GM19351 (cell line): Measurements from ENCODE around the gene RABGAP1L.
A peak's percentile ranks its signal among the peaks of the same experiment; 100 is the strongest.
"Not testable (repeated sequence)": the region's sequence is repeated elsewhere in the genome, so short reads cannot be mapped to it uniquely, and the experiment has no call there.

Experiments
- ATAC-seq: cut with Tn5 transposase; IDR thresholded peaks from one replicate; pipeline ENCODE4 v1.9.1; 2021; ENCODE audit warnings: mild to moderate bottlenecking, moderate library complexity; ENCODE audit not compliant: unreplicated experiment

The RABGAP1L gene

GRCh38 chr1:174895610-174896009, 736.3 kb downstream of the RABGAP1L start:
- ATAC-seq = not testable (repeated sequence)

GRCh38 chr1:174898102-174898797, 738.9 kb downstream of the RABGAP1L start:
- ATAC-seq = no peak

- no peak for ATAC-seq
Measured at GRCh38 chr1:174900317-174900716, 741.0 kb downstream of the RABGAP1L start.

GRCh38 chr1:174902531-174903099, 743.3 kb downstream of the RABGAP1L start:
- no peak for ATAC-seq

- no peak for ATAC-seq
Measured at GRCh38 chr1:174911606-174912005, 752.3 kb downstream of the RABGAP1L start.

GRCh38 chr1:174912264-174912663, 752.9 kb downstream of the RABGAP1L start:
- peak; percentile 59 for ATAC-seq

GRCh38 chr1:174913225-174913903, 754.0 kb downstream of the RABGAP1L start:
- ATAC-seq = no peak

GRCh38 chr1:174914991-174915390, 755.7 kb downstream of the RABGAP1L start:
- no peak for ATAC-seq

- ATAC-seq = peak; percentile 64
Measured at GRCh38 chr1:174916846-174917245, 757.5 kb downstream of the RABGAP1L start.

- no peak for ATAC-seq
Measured at GRCh38 chr1:174920093-174920492, 760.8 kb downstream of the RABGAP1L start.

GRCh38 chr1:174922121-174922520, 762.8 kb downstream of the RABGAP1L start:
- no peak for ATAC-seq

- peak; percentile 56 for ATAC-seq
Measured at GRCh38 chr1:174923820-174924219, 764.5 kb downstream of the RABGAP1L start.

GRCh38 chr1:174928541-174928940, 769.2 kb downstream of the RABGAP1L start:
- ATAC-seq = no peak

GRCh38 chr1:174931214-174931613, 771.9 kb downstream of the RABGAP1L start:
- no peak for ATAC-seq

GRCh38 chr1:174932587-174932986, 773.3 kb downstream of the RABGAP1L start:
- ATAC-seq = no peak

GRCh38 chr1:174935961-174936727, 776.8 kb downstream of the RABGAP1L start:
- ATAC-seq = no peak

GRCh38 chr1:174938281-174939007, 779.1 kb downstream of the RABGAP1L start:
- ATAC-seq = no peak

GRCh38 chr1:174939775-174940545, 780.6 kb downstream of the RABGAP1L start:
- ATAC-seq = no peak

- no peak for ATAC-seq
Measured at GRCh38 chr1:174940646-174941175, 781.4 kb downstream of the RABGAP1L start.
